ENCODE results near the gene CCT4. TPM values are rescaled to one million over a fixed set of nuclear protein-coding genes. Genes with fewer than 3 reads are reported as not detected.
"Not testable (repeated sequence)": the region's sequence is repeated elsewhere in the genome, so short reads cannot be mapped to it uniquely, and the experiment has no call there.

Gene CCT4
- total and polyA plus RNA-seq, 2 donors (not counting 1 experiment from before 2014, with no cell fraction given), result 136 to 187 TPM

- H3K27ac ChIP-seq (ENCODE audit: insufficient read depth, low read length), result no peak overlapping the region
- no peak overlapping the region for H3K9ac ChIP-seq (ENCODE audit: insufficient read depth, low read length)
- H4K20me1 ChIP-seq (ENCODE audit: control insufficient read depth, extremely low read depth, insufficient read depth, low read length), result no peaks in the 10 kb centered on the region
- H3K4me2 ChIP-seq (ENCODE audit: extremely low read depth, insufficient read depth, low read length), result no peak overlapping the region
- H2AFZ ChIP-seq (ENCODE audit: low read length), result no peak overlapping the region
- no peak overlapping the region for H3K4me3 ChIP-seq (replicated peaks in 1 of 4; ENCODE audit: control extremely low read depth in 1 of 4, insufficient read depth in 1 of 4, low read depth in 3 of 4, low read length in 4 of 4)
- peaks cover 3% of the 10 kb centered on the region for H3K4me1 ChIP-seq (ENCODE audit: control insufficient read depth, extremely low read depth, insufficient read depth, low read length)
- peaks cover 9% of the 10 kb centered on the region for H3K36me3 ChIP-seq (ENCODE audit: control insufficient read depth, insufficient read depth, low read length)
- H3K79me2 ChIP-seq (ENCODE audit: control insufficient read depth, insufficient read depth, low read length), result peaks cover 38% of the 10 kb centered on the region
- no peak for DNase-seq (ENCODE audit: low read depth in 2 of 2)
- TF ChIP-seq, protein P1, sequence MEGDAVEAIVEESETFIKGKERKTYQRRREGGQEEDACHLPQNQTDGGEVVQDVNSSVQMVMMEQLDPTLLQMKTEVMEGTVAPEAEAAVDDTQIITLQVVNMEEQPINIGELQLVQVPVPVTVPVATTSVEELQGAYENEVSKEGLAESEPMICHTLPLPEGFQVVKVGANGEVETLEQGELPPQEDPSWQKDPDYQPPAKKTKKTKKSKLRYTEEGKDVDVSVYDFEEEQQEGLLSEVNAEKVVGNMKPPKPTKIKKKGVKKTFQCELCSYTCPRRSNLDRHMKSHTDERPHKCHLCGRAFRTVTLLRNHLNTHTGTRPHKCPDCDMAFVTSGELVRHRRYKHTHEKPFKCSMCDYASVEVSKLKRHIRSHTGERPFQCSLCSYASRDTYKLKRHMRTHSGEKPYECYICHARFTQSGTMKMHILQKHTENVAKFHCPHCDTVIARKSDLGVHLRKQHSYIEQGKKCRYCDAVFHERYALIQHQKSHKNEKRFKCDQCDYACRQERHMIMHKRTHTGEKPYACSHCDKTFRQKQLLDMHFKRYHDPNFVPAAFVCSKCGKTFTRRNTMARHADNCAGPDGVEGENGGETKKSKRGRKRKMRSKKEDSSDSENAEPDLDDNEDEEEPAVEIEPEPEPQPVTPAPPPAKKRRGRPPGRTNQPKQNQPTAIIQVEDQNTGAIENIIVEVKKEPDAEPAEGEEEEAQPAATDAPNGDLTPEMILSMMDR (conservative IDR thresholded peaks at IDR 0.05 in 1 of 2, IDR thresholded peaks at IDR 0.05 in 1 of 2; ENCODE audit: low read depth in 1 of 2, low read length in 2 of 2), result no peak
- no peak for TF ChIP-seq EZH2 (IDR thresholded peaks at IDR 0.05; ENCODE audit: low read length, missing control alignments)
- no peaks in the 10 kb centered on the region for H3K27me3 ChIP-seq (ENCODE audit: control insufficient read depth, insufficient read depth, low read length)
- no peaks in the 10 kb centered on the region for H3K9me3 ChIP-seq (ENCODE audit: control insufficient read depth, insufficient read depth, low read depth, low read length)
Observed at GRCh38 chr2:61882850-61883249, 5.6 kb downstream of the CCT4 start.

DNA sequence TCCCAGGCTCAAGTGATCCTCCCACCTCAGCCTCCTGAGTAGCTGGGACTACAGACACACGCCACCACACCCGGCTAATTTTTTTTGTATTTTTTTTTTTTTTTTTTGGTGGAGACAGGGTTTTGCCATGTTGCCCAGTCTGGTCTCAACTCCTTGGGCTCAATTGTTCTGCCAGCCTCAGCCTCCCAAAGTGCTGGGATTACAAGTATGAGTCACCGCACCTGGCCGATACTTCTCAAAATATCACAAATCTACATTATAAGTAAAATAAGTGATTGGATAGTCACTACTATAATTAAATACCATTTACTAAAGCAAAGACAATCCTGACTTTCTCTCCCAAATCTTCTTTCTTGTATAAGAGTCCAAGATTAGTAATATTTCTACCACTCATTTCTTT lies 9.1 kb downstream of the CCT4 start:
- H3K36me3 ChIP-seq (ENCODE audit: control insufficient read depth, insufficient read depth, low read length), result peaks cover 11% of the 10 kb centered on the region
- DNase-seq (ENCODE audit: low read depth in 2 of 2); H4K20me1 ChIP-seq (ENCODE audit: control insufficient read depth, extremely low read depth, insufficient read depth, low read length); H3K4me1 ChIP-seq (ENCODE audit: control insufficient read depth, extremely low read depth, insufficient read depth, low read length); H3K9me3 ChIP-seq (ENCODE audit: control insufficient read depth, insufficient read depth, low read depth, low read length); H3K27ac ChIP-seq (ENCODE audit: insufficient read depth, low read length); H2AFZ ChIP-seq (ENCODE audit: low read length); H3K79me2 ChIP-seq (ENCODE audit: control insufficient read depth, insufficient read depth, low read length); H3K27me3 ChIP-seq (ENCODE audit: control insufficient read depth, insufficient read depth, low read length); H3K9ac ChIP-seq (ENCODE audit: insufficient read depth, low read length); H3K4me3 ChIP-seq (replicated peaks in 1 of 4; ENCODE audit: control extremely low read depth in 1 of 4, insufficient read depth in 1 of 4, low read depth in 3 of 4, low read length in 4 of 4); H3K4me2 ChIP-seq (ENCODE audit: extremely low read depth, insufficient read depth, low read length): not testable (repeated sequence)

GRCh38 chr2:61878761-61879160 lies 9.7 kb downstream of the CCT4 start:
- Histone ChIP-seq H3K27ac (ENCODE audit: insufficient read depth, low read length) (no peak overlapping the region), H3K4me2 (ENCODE audit: extremely low read depth, insufficient read depth, low read length) (no peak overlapping the region), H3K27me3 (ENCODE audit: control insufficient read depth, insufficient read depth, low read length) (no peaks in the 10 kb centered on the region), H4K20me1 (ENCODE audit: control insufficient read depth, extremely low read depth, insufficient read depth, low read length) (no peaks in the 10 kb centered on the region), H3K9me3 (ENCODE audit: control insufficient read depth, insufficient read depth, low read depth, low read length) (no peaks in the 10 kb centered on the region), H3K4me3 (replicated peaks in 1 of 4; ENCODE audit: control extremely low read depth in 1 of 4, insufficient read depth in 1 of 4, low read depth in 3 of 4, low read length in 4 of 4) (no peak overlapping the region), H2AFZ (ENCODE audit: low read length) (no peak overlapping the region), H3K36me3 (ENCODE audit: control insufficient read depth, insufficient read depth, low read length) (peaks cover 9% of the 10 kb centered on the region), H3K4me1 (ENCODE audit: control insufficient read depth, extremely low read depth, insufficient read depth, low read length) (no peaks in the 10 kb centered on the region), H3K79me2 (ENCODE audit: control insufficient read depth, insufficient read depth, low read length) (peaks cover 2% of the 10 kb centered on the region), H3K9ac (ENCODE audit: insufficient read depth, low read length) (no peak overlapping the region)
- TF ChIP-seq, protein P1 (conservative IDR thresholded peaks at IDR 0.05 in 1 of 2, IDR thresholded peaks at IDR 0.05 in 1 of 2; ENCODE audit: low read depth in 1 of 2, low read length in 2 of 2), result no peak
- TF ChIP-seq EZH2 (IDR thresholded peaks at IDR 0.05; ENCODE audit: low read length, missing control alignments), result no peak
- no peak for DNase-seq (ENCODE audit: low read depth in 2 of 2)

All from fibroblast of lung (primary cell).